Measurements from ENCODE around the gene AOAH.
"Not testable (repeated sequence)": the region's sequence is repeated elsewhere in the genome, so short reads cannot be mapped to it uniquely, and the experiment has no call there.

The AOAH gene

GRCh38 chr7:36658335-36659171 is 65.7 kb downstream of the AOAH start:
- no peak for DNase-seq (ENCODE audit: low read depth in 3 of 3)

- no peak for DNase-seq (ENCODE audit: low read depth in 3 of 3)
Observed at GRCh38 chr7:36657036-36657660, 67.1 kb downstream of the AOAH start.

DNA sequence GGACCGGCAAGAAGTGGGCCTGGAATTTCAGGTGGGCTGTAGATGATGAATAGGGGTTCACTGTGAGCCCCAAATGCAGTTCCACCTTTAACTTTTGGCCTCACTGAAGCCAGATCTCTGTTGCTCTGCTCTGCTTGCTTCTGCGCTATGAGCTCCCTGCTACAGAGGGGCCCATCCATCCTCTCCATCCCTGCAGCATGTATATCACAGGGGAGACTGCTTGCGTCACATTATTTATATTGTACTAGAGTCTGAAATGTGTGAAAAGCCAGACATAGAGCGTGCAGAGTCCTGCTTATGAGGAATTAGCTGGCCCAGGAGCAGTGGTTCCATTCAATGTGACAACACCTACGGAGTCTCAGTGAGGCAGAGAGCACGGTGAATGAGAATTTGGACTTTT is 69.9 kb downstream of the AOAH start:
- no peak for DNase-seq (ENCODE audit: low read depth in 3 of 3)

DNA sequence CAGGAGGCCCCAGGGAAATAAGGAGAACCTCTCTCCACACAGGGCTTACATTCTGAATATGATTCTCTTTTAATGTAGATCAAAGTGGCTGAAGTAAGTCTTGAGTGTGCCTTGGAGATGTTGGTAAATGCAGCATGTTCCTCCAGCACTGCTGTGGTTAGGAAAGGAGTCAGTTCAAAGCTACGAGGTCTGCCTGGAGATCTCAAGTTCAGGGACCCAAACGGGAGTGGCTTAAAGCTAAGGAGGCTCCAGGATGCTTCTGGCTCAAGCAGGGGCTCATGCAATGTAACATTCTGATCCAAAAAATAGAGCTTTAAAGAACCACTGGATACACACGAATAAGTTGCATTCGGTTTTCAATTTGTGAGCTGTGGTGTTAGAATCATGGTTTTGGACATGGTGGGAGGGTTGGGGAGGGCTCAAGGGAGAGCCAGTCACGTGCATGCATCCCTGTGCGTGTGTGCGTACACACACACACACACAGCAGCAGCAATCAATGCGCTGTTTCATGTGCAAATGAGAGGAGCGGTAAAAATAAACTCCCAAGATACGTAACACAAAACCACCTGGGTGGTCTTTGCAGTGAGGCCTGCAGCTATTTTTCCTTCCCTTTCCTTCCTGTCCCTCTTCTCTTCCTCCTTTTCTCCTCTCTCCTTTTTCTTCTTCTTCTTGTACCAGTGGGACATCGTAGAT is 70.5 kb downstream of the AOAH start:
- DNase-seq (ENCODE audit: low read depth in 3 of 3): no peak

DNA sequence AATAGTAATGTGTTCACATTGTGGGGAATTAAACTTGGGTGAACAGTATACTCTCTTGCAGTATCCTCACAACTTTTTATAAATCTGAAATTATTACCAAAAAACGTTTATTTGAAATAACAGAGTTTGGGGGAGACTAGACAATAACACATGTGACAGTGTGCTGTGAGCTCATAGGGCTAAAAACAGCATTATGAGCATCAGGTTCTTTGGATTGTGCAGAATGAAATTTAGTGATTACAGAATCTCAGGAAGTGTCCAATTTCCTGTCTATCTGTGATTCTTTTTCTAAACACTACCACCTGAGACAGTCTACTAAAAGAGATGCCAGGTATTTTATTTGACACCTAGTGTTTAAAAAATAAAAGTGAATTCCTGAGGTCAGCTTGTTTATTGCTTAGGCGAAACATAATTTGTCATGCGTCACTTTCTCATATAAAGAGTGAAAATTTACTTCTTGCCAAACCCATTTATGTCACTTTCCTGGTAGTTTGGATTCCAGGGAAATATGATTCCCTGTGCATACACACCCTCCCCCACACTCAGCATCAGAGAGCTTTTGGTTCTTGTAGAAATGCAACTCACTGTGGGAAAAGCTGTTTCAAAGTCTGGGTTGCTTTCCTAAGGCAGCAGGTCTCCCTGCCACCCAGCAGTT is 71.2 kb downstream of the AOAH start:
- no peak for DNase-seq (ENCODE audit: low read depth in 3 of 3)

- no peak for DNase-seq (ENCODE audit: low read depth in 3 of 3)
Observed at GRCh38 chr7:36652431-36652830, 71.9 kb downstream of the AOAH start.

DNA sequence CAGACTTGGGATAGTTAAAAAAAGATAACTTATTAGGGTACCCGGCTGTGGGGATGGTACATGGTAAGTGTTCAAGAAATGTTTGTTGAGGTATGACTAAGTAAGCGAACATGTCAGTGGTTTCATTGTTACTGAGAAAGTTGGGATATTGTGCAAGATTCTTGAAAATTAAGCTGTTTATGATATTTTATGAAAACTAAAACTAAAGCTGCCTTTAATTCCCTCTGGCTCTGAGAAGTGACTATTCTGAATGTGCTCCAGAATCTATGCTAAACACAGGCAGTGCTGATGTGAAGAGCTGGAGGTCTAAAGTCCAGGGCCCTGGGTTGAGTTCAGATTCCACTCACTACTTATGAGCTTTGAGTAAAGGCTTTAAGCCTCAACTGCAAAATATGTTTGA is 72.9 kb downstream of the AOAH start:
- DNase-seq (ENCODE audit: low read depth in 3 of 3): no peak

DNA sequence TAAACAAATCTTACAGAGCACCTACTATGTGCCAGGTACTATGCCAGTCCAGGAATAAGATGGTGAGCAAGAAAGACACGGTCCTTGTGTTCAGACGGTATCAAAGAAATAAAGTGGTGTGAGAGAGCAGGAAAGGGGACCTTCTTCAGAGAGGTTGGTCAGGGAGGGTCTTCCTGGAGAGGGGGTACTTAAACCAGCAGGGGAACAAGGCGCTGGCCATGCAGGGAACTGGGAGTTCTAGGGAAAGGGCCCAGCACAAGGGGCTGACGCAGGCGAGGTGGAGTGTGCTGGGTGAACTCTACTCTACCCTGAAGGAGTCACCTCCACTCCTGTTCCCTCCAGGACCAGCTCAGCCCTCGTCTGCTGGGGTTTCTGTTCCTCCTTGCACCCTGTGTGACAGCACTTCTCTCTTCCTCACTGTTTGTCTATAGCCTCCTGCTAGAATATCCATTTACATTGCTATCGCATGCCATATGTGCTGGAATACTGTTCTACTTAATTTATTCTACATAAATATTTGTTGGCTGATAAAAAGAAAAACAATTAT is 73.5 kb downstream of the AOAH start:
- no peak for DNase-seq (ENCODE audit: low read depth in 3 of 3)

DNA sequence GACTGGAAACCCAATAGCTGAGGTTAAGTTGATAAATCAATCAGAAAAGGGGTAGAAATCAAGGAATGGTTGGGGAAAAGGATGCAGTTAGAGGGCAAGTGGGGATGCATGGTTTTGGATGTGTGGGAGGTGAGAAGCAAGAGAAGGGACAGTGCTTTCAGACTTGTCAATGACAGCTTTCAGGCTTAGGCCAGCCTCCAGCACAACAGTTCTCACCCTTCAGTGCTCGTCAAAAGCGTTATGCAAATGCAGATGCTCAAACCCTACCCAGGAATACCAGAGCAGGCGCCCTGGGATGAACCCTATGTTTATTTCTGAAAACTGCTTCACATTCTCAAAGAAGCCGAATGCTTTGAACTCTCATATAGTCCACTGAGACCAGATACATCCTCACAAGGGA is 74.0 kb downstream of the AOAH start:
- no peak for DNase-seq (ENCODE audit: low read depth in 3 of 3)

DNA sequence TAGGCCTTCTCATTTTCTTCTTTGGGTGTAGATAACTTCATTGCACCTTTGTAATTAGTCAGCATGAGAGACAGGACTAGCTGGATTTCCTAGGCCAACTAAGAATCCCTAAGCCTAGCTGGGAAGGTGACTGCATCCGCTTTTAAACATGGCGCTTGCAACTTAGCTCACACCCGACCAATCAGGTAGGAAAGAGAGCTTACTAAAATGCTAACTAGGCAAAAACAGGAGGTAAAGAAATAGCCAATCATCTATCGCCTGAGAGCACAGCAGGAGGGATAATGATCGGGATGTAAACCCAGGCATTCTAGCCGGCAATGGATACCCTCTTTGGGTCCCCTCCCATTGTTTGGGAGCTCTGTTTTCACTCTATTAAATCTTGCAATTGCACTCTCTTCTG is 75.0 kb downstream of the AOAH start:
- DNase-seq (ENCODE audit: low read depth in 3 of 3): not testable (repeated sequence)

- no peak for DNase-seq (ENCODE audit: low read depth in 3 of 3)
Observed at GRCh38 chr7:36648441-36648840, 75.9 kb downstream of the AOAH start.

- no peak for DNase-seq (ENCODE audit: low read depth in 3 of 3)
Observed at GRCh38 chr7:36644625-36645422, 79.5 kb downstream of the AOAH start.

GRCh38 chr7:36642414-36642813 is 81.9 kb downstream of the AOAH start:
- no peak for DNase-seq (ENCODE audit: low read depth in 3 of 3)

DNA sequence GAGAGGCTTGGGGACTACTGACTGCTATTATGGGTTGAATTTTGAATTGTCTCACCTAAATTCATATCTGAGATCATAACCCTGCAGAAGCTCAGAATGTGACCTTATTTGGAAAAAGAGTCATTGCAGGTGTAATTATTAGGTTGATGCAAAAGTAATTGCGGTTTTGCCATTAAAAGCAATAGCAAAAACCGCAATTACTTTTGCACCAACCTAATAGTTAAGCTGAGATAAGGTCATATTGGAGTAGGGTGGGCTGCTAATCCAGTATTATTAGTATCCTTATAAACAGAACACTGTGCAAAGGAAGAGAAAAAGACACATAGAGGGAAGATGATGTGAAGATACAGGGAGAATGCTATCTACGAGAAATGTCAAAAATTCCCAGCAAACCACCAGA is 82.3 kb downstream of the AOAH start:
- no peak for DNase-seq (ENCODE audit: low read depth in 3 of 3)

DNA sequence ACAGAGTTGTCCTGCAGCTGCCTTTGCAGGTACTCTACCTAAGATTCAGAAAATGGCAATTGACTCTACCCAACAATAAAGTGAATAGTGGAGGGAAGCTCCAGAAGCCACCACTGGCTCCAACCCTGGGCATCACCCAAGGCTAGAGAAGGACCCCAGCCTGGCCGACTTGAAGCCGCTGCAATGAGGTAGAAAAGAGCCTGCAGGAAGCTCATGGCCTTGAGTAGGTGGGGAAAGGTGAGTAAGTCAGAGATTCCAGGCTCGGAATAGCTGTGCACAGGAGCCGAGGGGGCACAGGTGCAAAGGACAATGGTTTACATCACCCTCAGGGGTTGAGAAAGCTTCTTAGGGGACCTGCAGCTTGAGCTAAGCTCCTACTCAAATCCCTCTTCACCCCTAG is 83.6 kb downstream of the AOAH start:
- DNase-seq (ENCODE audit: low read depth in 3 of 3): no peak

DNA sequence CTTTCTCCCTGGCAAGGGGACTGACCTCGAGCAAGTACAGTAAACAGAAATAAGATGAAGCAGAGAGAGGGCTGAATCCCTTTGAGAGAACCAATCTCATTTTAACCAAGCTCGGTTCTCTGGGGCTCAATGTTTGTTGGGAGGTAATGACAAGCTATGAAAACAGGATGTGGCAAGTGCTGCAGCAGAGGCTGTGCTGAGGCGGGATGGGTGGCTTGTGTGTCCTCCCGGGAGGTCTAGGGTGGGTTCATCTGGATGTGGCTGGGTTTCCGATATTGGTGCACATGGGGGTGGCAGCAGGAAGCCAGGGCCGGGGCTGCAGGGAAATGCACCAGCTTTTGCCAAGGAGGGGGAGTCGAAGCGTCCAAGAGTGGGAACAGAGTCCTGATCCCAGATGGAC is 84.5 kb downstream of the AOAH start:
- DNase-seq (ENCODE audit: low read depth in 3 of 3): peak in 2 of 3 experiments; percentile 5 to 11

GRCh38 chr7:36638586-36639263 is 85.6 kb downstream of the AOAH start:
- DNase-seq (ENCODE audit: low read depth in 3 of 3): no peak

DNA sequence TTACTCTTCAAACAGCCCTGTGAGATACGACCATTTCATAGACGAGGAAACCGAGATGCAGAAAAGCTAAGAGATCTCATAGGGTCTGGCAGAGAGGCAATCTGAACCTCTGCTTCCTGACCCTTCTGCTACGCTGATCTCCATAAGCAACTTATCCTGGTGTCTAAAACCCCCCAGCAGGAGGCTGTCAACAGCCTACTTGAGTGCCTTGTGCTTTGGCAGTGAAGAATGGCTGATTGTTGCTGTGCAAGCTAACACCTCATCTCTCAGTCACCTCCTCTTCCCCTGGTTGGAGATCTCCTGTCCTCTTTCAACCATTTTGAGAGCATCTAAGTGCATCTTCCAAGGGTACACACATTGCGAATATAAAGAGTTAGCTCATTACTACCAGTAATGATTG is 86.2 kb downstream of the AOAH start:
- DNase-seq (ENCODE audit: low read depth in 3 of 3): no peak

DNA sequence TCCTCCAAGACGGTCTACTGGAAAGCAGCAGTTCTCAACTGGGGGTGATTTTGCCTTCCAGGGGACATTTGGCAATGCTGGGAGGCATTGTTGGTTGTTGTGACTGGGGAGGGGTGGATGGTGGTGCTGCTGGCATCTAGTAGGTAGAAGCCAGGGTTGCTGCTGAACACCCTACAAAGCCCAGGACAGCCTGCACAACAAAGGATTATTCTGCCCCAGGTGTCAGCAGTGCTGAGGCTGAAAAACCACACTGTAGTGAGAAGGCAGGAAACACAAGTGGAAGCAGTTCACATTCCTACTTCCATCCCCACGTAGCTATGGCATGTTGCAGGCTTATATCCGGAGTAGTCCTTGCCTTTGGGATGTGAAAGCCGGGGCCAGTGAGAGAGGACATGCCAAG is 86.9 kb downstream of the AOAH start:
- DNase-seq (ENCODE audit: low read depth in 3 of 3): no peak

GRCh38 chr7:36636126-36636525 is 88.2 kb downstream of the AOAH start:
- no peak for DNase-seq (ENCODE audit: low read depth in 3 of 3)

- DNase-seq (ENCODE audit: low read depth in 3 of 3): no peak
Observed at GRCh38 chr7:36635091-36635490, 89.2 kb downstream of the AOAH start.

Measured in stimulated activated CD4-positive, alpha-beta T cell treated with anti-CD3 and anti-CD28 coated beads, TNF-alpha, amount 100 ng/mL, for 24 hours (primary cell).